ENCODE measurements around the gene ST3GAL3. TPM values are rescaled to one million over a fixed set of nuclear protein-coding genes. Genes with fewer than 3 reads are reported as not detected.
A peak's percentile ranks its signal among the peaks of the same experiment; 100 is the strongest.
"Not testable (repeated sequence)": the region's sequence is repeated elsewhere in the genome, so short reads cannot be mapped to it uniquely, and the experiment has no call there.

The ST3GAL3 gene
- total RNA-seq, 1 experiment from 2014 or later, result 20.0 TPM

- H3K9me3 Mint-ChIP-seq (ENCODE audit: low read depth, unreplicated experiment), result no peaks in the 10 kb centered on the region
- H3K4me1 Mint-ChIP-seq (ENCODE audit: low read depth, unreplicated experiment), result peaks cover 51% of the 10 kb centered on the region
- intact Hi-C loops (cut with micrococcal nuclease; ENCODE audit: unreplicated experiment), result no loop called here
- BruUV-seq (replicated peaks), result no TSS peak
- TF ChIP-seq CTCF (IDR thresholded peaks at IDR 0.05; ENCODE audit: unreplicated experiment), result no peak
- CTCF ChIA-PET, result no interaction called here
- no peaks in the 10 kb centered on the region for H3K27me3 Mint-ChIP-seq (ENCODE audit: unreplicated experiment)
- H3K4me3 Mint-ChIP-seq (ENCODE audit: low read depth, unreplicated experiment), result no peak overlapping the region
- no peak overlapping the region for H3K27ac Mint-ChIP-seq (ENCODE audit: unreplicated experiment)
- DNase-seq, result no peak
- H3K36me3 Mint-ChIP-seq (ENCODE audit: insufficient read depth, unreplicated experiment), result peaks cover 8% of the 10 kb centered on the region
Measured at GRCh38 chr1:43830802-43831201, 123.5 kb downstream of the ST3GAL3 start.

GRCh38 chr1:43831851-43832250 lies 124.5 kb downstream of the ST3GAL3 start:
- intact Hi-C loops (cut with micrococcal nuclease; ENCODE audit: unreplicated experiment), result no loop called here
- no peak for DNase-seq
- H3K36me3 Mint-ChIP-seq (ENCODE audit: insufficient read depth, unreplicated experiment), result peaks cover 8% of the 10 kb centered on the region
- no peaks in the 10 kb centered on the region for H3K9me3 Mint-ChIP-seq (ENCODE audit: low read depth, unreplicated experiment)
- BruUV-seq (replicated peaks), result no TSS peak
- H3K27ac Mint-ChIP-seq (ENCODE audit: unreplicated experiment), result peak overlapping the region; percentile 62
- TF ChIP-seq CTCF (IDR thresholded peaks at IDR 0.05; ENCODE audit: unreplicated experiment), result no peak
- peaks cover 62% of the 10 kb centered on the region for H3K4me1 Mint-ChIP-seq (ENCODE audit: low read depth, unreplicated experiment)
- CTCF ChIA-PET, result no interaction called here
- no peaks in the 10 kb centered on the region for H3K27me3 Mint-ChIP-seq (ENCODE audit: unreplicated experiment)
- no peak overlapping the region for H3K4me3 Mint-ChIP-seq (ENCODE audit: low read depth, unreplicated experiment)

GRCh38 chr1:43832255-43832654 lies 124.9 kb downstream of the ST3GAL3 start:
- H3K4me1 Mint-ChIP-seq (ENCODE audit: low read depth, unreplicated experiment), result peaks cover 66% of the 10 kb centered on the region
- H3K27me3 Mint-ChIP-seq (ENCODE audit: unreplicated experiment), result no peaks in the 10 kb centered on the region

GRCh38 chr1:43832998-43833397 lies 125.7 kb downstream of the ST3GAL3 start:
- H3K36me3 Mint-ChIP-seq (ENCODE audit: insufficient read depth, unreplicated experiment), result peaks cover 8% of the 10 kb centered on the region
- H3K4me3 Mint-ChIP-seq (ENCODE audit: low read depth, unreplicated experiment), result no peak overlapping the region
- no peak for DNase-seq
- BruUV-seq (replicated peaks), result no TSS peak
- CTCF ChIA-PET, result no interaction called here
- no peaks in the 10 kb centered on the region for H3K9me3 Mint-ChIP-seq (ENCODE audit: low read depth, unreplicated experiment)
- H3K27ac Mint-ChIP-seq (ENCODE audit: unreplicated experiment), result no peak overlapping the region
- TF ChIP-seq CTCF (IDR thresholded peaks at IDR 0.05; ENCODE audit: unreplicated experiment), result no peak
- intact Hi-C loops (cut with micrococcal nuclease; ENCODE audit: unreplicated experiment), result no loop called here
- peaks cover 68% of the 10 kb centered on the region for H3K4me1 Mint-ChIP-seq (ENCODE audit: low read depth, unreplicated experiment)
- H3K27me3 Mint-ChIP-seq (ENCODE audit: unreplicated experiment), result no peaks in the 10 kb centered on the region

More at GRCh38 chr1:43832255-43832654, 124.9 kb downstream of the ST3GAL3 start:
- DNase-seq, result no peak
- no peaks in the 10 kb centered on the region for H3K9me3 Mint-ChIP-seq (ENCODE audit: low read depth, unreplicated experiment)
- CTCF ChIA-PET, result no interaction called here
- intact Hi-C loops (cut with micrococcal nuclease; ENCODE audit: unreplicated experiment), result no loop called here
- no peak for TF ChIP-seq CTCF (IDR thresholded peaks at IDR 0.05; ENCODE audit: unreplicated experiment)
- no TSS peak for BruUV-seq (replicated peaks)
- H3K27ac Mint-ChIP-seq (ENCODE audit: unreplicated experiment), result peak overlapping the region; percentile 62
- H3K4me3 Mint-ChIP-seq (ENCODE audit: low read depth, unreplicated experiment), result no peak overlapping the region
- peaks cover 8% of the 10 kb centered on the region for H3K36me3 Mint-ChIP-seq (ENCODE audit: insufficient read depth, unreplicated experiment)

- H3K27me3 Mint-ChIP-seq (ENCODE audit: unreplicated experiment); intact Hi-C loops (cut with micrococcal nuclease; ENCODE audit: unreplicated experiment); BruUV-seq (replicated peaks); H3K36me3 Mint-ChIP-seq (ENCODE audit: insufficient read depth, unreplicated experiment); H3K9me3 Mint-ChIP-seq (ENCODE audit: low read depth, unreplicated experiment); DNase-seq: not testable (repeated sequence)
- peaks cover 68% of the 10 kb centered on the region for H3K4me1 Mint-ChIP-seq (ENCODE audit: low read depth, unreplicated experiment)
- H3K27ac Mint-ChIP-seq (ENCODE audit: unreplicated experiment), result peak overlapping the region; percentile 72
- CTCF ChIA-PET, result interaction anchor here (0.6 to 1.6 kb wide), 2 partner anchors 25 to 827 kb away, joined by 3 read pairs; no protein-coding TSS in a partner anchor
- H3K4me3 Mint-ChIP-seq (ENCODE audit: low read depth, unreplicated experiment), result peak overlapping the region; percentile 24
Measured at GRCh38 chr1:43833902-43834279, 126.6 kb downstream of the ST3GAL3 start.
